Measurements from ENCODE around the gene PLGRKT.
A peak's percentile ranks its signal among the peaks of the same experiment; 100 is the strongest.
"Not testable (repeated sequence)": the region's sequence is repeated elsewhere in the genome, so short reads cannot be mapped to it uniquely, and the experiment has no call there.

Gene PLGRKT

GRCh38 chr9:5408596-5408995 is 29.1 kb downstream of the PLGRKT start:
- in situ Hi-C loops (cut with MboI; ENCODE audit: low sequenced_read_pairs): no loop called here
- no peaks in the 10 kb centered on the region for H3K4me1 ChIP-seq
- H3K27me3 ChIP-seq (ENCODE audit: low read depth): no peaks in the 10 kb centered on the region
- DNase-seq (ENCODE audit: low spot score in 2 of 2): no peak
- no peaks in the 10 kb centered on the region for H3K36me3 ChIP-seq (replicated peaks)
- H3K9me3 ChIP-seq: peaks cover 14% of the 10 kb centered on the region; the same call in 1 of the 2 replicates
- no peak overlapping the region for H3K4me3 ChIP-seq

DNA sequence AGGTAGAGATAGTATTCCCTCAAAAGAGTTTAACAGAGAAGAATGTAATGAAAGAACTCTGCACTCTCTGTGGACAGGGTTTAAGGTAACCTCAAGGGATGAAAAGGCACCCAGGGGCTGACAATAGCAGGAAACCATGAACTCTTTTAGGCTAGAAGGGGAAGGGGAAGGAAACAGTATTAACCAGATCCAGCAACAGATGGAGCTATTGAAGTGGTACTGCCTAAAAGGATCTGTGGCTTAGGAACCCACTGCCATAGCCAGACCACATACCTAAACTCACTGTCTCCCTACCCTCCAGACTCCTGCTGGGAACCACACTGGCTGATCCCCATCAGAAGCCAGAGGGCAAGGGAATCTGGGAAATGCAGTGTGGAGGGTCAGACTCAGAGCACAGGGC is 35.5 kb downstream of the PLGRKT start:
- in situ Hi-C loops (cut with MboI; ENCODE audit: low sequenced_read_pairs): no loop called here
- no peaks in the 10 kb centered on the region for H3K4me1 ChIP-seq
- H3K9me3 ChIP-seq: peaks cover 3% of the 10 kb centered on the region; the same call in 1 of the 2 replicates
- no peaks in the 10 kb centered on the region for H3K36me3 ChIP-seq (replicated peaks)
- H3K4me3 ChIP-seq: no peak overlapping the region
- no peaks in the 10 kb centered on the region for H3K27me3 ChIP-seq (ENCODE audit: low read depth)
- no peak for DNase-seq (ENCODE audit: low spot score in 2 of 2)

DNA sequence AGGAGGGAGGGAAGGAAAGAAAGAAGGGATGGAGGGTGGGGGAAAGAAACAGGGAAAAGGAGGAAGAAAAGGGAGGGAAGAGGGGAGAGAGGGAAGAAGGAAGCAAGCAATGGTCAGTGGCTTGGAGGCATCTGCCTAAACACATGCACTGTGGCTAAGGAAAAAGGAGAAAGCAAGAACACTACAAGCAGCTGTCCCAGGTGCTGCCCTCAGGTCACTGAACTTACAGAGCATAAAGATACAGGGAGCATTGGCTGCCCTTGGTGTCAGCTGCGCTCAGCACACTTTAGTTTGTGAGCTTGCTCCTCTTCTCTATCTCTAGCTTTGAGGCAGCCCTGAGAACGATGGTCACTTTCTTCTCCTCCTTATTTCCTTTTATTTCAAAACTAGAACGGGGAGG is 40.2 kb downstream of the PLGRKT start:
- in situ Hi-C loops (cut with MboI; ENCODE audit: low sequenced_read_pairs); DNase-seq (ENCODE audit: low spot score in 2 of 2); H3K36me3 ChIP-seq (replicated peaks); H3K4me1 ChIP-seq; H3K9me3 ChIP-seq; H3K4me3 ChIP-seq; H3K27me3 ChIP-seq (ENCODE audit: low read depth): not testable (repeated sequence)

DNA sequence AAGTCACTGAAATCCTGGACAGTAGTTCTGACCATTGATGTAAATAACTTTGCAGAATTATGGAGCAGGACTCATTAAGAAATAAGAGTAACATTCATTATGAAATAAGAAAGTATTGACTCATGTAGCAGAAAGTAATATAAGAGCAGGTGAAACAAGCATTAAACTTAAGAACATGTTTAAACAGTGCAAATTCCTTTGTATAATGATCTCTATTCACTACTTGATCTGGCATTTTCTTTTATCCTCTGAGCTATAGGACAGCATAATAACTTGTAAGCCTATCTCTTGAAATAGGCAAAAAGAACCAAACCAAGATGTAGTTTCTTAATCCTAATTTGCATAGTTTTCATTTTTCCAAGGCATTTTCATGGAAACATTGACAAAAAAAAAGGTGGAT is 42.3 kb downstream of the PLGRKT start:
- Histone ChIP-seq H3K4me3 (no peak overlapping the region), H3K9me3 (no peaks in the 10 kb centered on the region), H3K27me3 (ENCODE audit: low read depth) (no peaks in the 10 kb centered on the region), H3K4me1 (peaks cover 3% of the 10 kb centered on the region; the same call in 1 of the 2 replicates), H3K36me3 (replicated peaks) (no peaks in the 10 kb centered on the region)
- DNase-seq (ENCODE audit: low spot score in 2 of 2): peak in 1 of 2 experiments; percentile 52
- in situ Hi-C loops (cut with MboI; ENCODE audit: low sequenced_read_pairs): no loop called here

- DNase-seq (ENCODE audit: low spot score in 2 of 2); H3K36me3 ChIP-seq (replicated peaks); H3K27me3 ChIP-seq (ENCODE audit: low read depth); H3K4me1 ChIP-seq; H3K9me3 ChIP-seq; H3K4me3 ChIP-seq; in situ Hi-C loops (cut with MboI; ENCODE audit: low sequenced_read_pairs): not testable (repeated sequence)
Observed at GRCh38 chr9:5393976-5394375, 43.7 kb downstream of the PLGRKT start.

DNA sequence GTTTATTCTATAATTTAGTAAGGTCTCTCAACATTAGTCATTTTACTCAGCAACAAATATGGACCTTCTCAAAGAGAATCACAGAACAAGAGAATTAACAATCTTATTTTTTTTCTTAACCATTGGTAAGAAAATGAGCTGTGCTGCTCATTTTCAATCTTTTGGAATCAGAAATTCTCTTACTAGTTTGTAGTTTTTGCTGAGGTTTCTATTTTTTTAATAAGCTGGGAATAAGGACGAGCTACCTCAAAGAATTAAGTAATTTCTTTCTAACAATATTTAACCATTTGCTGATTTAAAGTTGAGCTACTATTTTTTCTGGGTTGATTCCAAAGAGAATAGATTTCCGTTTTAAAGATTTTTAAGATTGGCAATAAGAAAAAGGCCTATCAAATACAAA is 44.2 kb downstream of the PLGRKT start:
- in situ Hi-C loops (cut with MboI; ENCODE audit: low sequenced_read_pairs): no loop called here
- H3K36me3 ChIP-seq (replicated peaks): no peaks in the 10 kb centered on the region
- DNase-seq (ENCODE audit: low spot score in 2 of 2): no peak
- H3K4me1 ChIP-seq: peaks cover 3% of the 10 kb centered on the region; the same call in 1 of the 2 replicates
- H3K4me3 ChIP-seq: no peak overlapping the region
- no peaks in the 10 kb centered on the region for H3K9me3 ChIP-seq
- H3K27me3 ChIP-seq (ENCODE audit: low read depth): no peaks in the 10 kb centered on the region

DNA sequence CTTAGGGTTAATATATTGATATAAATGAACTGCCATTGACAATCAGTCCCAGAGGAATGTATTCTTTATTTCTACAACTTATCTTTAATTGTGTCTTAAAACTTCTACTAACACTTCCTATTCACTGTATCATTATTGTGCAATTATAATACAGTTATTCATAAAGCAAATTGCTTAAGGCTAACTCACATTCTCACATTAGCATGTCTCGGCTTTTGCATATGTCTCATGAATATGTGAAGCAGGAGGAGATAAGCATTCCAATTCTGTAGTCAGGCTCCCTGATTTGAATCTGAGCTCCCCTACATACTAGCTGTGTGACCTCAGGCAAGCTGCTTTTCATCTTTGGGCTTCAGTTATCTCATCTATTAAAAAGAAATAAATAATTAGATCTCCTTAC is 45.4 kb downstream of the PLGRKT start:
- H3K27me3 ChIP-seq (ENCODE audit: low read depth): no peaks in the 10 kb centered on the region
- no peak overlapping the region for H3K4me3 ChIP-seq
- in situ Hi-C loops (cut with MboI; ENCODE audit: low sequenced_read_pairs): no loop called here

GRCh38 chr9:5389109-5389732 is 48.5 kb downstream of the PLGRKT start:
- Histone ChIP-seq H3K27me3 (ENCODE audit: low read depth) (no peaks in the 10 kb centered on the region), H3K4me1 (no peaks in the 10 kb centered on the region), H3K4me3 (no peak overlapping the region), H3K9me3 (no peaks in the 10 kb centered on the region), H3K36me3 (replicated peaks) (no peaks in the 10 kb centered on the region)
- in situ Hi-C loops (cut with MboI; ENCODE audit: low sequenced_read_pairs): no loop called here
- DNase-seq (ENCODE audit: low spot score in 2 of 2): no peak

More for the DNA sequence above, 45.4 kb downstream of the PLGRKT start:
- no peak for DNase-seq (ENCODE audit: low spot score in 2 of 2)
- Histone ChIP-seq H3K4me1 (peaks cover 3% of the 10 kb centered on the region; the same call in 1 of the 2 replicates), H3K36me3 (replicated peaks) (no peaks in the 10 kb centered on the region), H3K9me3 (no peaks in the 10 kb centered on the region)

DNA sequence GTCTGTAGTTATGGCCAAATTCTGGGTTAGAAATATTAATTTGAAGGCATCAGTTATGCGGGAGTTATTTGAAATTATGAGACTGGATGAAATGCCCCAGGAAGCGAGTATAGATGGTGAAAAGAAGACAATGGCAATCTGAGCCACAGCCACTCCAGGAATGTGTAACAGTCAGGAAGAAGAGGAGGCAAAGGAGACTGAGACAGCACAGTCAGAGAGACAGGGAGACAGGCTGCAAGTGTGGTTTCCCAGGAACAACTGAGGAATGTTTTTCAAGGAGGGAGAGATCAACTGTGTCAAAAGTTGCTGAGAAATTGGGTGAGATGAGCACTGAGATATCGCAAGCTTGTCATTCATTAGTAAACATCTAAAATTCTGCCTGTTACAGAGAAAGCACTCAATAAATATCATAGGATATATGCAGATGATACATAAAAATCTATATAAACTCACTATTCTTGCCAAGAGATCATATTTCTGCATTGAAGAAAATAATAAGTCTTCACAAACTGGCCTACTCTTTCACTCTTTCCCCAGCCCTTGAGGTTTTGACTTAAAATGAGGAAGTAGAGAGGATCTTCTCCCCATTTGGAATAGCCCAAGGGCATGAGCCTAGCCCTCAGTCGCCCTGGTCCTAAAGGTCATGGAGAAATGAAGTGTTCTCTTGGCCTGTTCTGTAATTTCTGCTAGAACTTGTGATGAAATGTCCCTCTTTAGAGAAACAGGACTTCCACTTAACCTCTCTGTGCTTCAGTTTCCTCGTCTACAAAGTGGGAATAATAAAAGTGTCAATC is 49.5 kb downstream of the PLGRKT start:
- Histone ChIP-seq H3K27me3 (ENCODE audit: low read depth) (no peaks in the 10 kb centered on the region), H3K4me3 (no peak overlapping the region), H3K36me3 (replicated peaks) (no peaks in the 10 kb centered on the region), H3K9me3 (no peaks in the 10 kb centered on the region), H3K4me1 (no peaks in the 10 kb centered on the region)
- no peak for DNase-seq (ENCODE audit: low spot score in 2 of 2)
- in situ Hi-C loops (cut with MboI; ENCODE audit: low sequenced_read_pairs): no loop called here

- Histone ChIP-seq H3K27me3 (ENCODE audit: low read depth) (no peaks in the 10 kb centered on the region), H3K4me3 (no peak overlapping the region), H3K9me3 (no peaks in the 10 kb centered on the region), H3K36me3 (replicated peaks) (no peaks in the 10 kb centered on the region), H3K4me1 (no peaks in the 10 kb centered on the region)
- in situ Hi-C loops (cut with MboI; ENCODE audit: low sequenced_read_pairs): no loop called here
- DNase-seq (ENCODE audit: low spot score in 2 of 2): no peak
Observed at GRCh38 chr9:5384436-5384835, 53.3 kb downstream of the PLGRKT start.

- no peaks in the 10 kb centered on the region for H3K9me3 ChIP-seq
- H3K27me3 ChIP-seq (ENCODE audit: low read depth): no peaks in the 10 kb centered on the region
- H3K4me1 ChIP-seq: no peaks in the 10 kb centered on the region
- no peak for DNase-seq (ENCODE audit: low spot score in 2 of 2)
- no peaks in the 10 kb centered on the region for H3K36me3 ChIP-seq (replicated peaks)
- in situ Hi-C loops (cut with MboI; ENCODE audit: low sequenced_read_pairs): no loop called here
- H3K4me3 ChIP-seq: no peak overlapping the region
Observed at GRCh38 chr9:5382479-5382878, 55.2 kb downstream of the PLGRKT start.

DNA sequence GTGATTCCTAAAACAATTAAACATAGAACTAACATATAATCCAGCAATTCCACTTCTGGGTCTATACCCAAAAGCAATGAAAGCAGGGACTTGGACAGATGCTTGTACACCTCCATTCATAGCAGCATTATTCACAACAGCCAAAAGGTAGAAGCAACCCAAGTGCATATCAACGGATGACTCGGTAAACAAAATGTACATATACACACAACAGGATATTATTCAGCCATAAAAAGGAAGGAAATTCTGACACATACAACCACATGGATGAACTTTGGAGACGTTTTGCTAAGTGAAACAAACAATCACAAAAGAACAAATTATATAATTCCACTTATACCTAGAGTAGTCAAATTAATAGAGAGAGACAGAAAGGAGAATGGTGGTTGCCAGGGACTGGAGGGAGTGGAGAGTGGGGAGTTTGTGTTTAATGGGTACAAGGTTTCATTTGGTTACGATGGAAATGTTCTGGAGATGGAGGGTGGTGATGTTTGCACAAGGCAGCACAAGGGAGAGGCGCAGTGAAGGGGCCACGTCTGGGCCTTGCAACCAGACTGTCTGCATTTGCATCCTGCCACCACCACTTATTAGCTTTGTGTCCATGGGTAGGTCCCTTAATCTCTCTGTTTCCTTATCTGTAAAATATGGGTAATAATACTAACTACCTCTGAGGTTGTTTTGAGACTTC is 61.8 kb downstream of the PLGRKT start:
- H3K9me3 ChIP-seq: no peaks in the 10 kb centered on the region
- H3K27me3 ChIP-seq (ENCODE audit: low read depth): no peaks in the 10 kb centered on the region
- no peaks in the 10 kb centered on the region for H3K4me1 ChIP-seq
- in situ Hi-C loops (cut with MboI; ENCODE audit: low sequenced_read_pairs): no loop called here
- DNase-seq (ENCODE audit: low spot score in 2 of 2): no peak
- no peak overlapping the region for H3K4me3 ChIP-seq
- no peaks in the 10 kb centered on the region for H3K36me3 ChIP-seq (replicated peaks)

DNA sequence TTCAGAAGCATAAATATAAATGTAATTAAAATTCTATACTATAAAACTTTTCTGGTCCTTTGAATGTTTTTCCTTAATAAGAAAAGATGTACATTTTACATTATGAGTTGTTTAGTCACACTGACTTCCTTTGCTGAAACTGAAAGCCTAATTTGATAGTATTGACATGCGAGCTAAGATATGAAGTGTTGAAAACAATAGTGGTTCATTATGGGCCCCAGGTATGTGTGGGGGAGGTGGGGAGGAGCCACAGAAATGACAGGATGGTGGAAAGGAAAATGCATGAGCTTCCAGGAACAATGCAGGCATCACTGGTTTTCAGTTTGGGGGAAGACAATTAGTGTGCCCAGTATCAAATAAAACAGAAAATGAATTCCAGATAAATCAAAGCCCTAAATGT is 62.6 kb downstream of the PLGRKT start:
- no peaks in the 10 kb centered on the region for H3K36me3 ChIP-seq (replicated peaks)
- in situ Hi-C loops (cut with MboI; ENCODE audit: low sequenced_read_pairs): no loop called here
- no peak for DNase-seq (ENCODE audit: low spot score in 2 of 2)

More for the DNA sequence above, 62.6 kb downstream of the PLGRKT start:
- Histone ChIP-seq H3K4me1 (no peaks in the 10 kb centered on the region), H3K4me3 (no peak overlapping the region), H3K9me3 (no peaks in the 10 kb centered on the region), H3K27me3 (ENCODE audit: low read depth) (no peaks in the 10 kb centered on the region)
